Keratinocyte (primary cell): ENCODE data around the gene PIH1D1. TPM values are rescaled to one million over a fixed set of nuclear protein-coding genes. Genes with fewer than 3 reads are reported as not detected.

Experiments
- DNase-seq: peaks from one replicate; pipeline ENCODE4 v3.0.0-alpha.2; 2011; ENCODE audit warnings: low read depth, missing footprints, low spot score
- FAIRE-seq: peaks from 2 replicates; lab custom pipeline; 2011; peaks lifted over from hg19 to GRCh38; lab: Jason Lieb, UNC
- H2AFZ ChIP-seq: 2 replicates; pipeline ENCODE4 v1.6.0; 2012; ENCODE audit warnings: low read length, control low read depth, inconsistent platforms; ENCODE audit not compliant: control insufficient read depth
- H3K27ac ChIP-seq: 2 replicates; pipeline ENCODE4 v1.5.1; 2011; ENCODE audit warnings: low read length; ENCODE audit not compliant: control insufficient read depth, insufficient read depth
- H3K27me3 ChIP-seq: 3 replicates; pipeline ENCODE4 v1.6.0; 2011; ENCODE audit warnings: low read length; ENCODE audit not compliant: control insufficient read depth, insufficient read depth; ENCODE audit errors: extremely low read depth
- H3K36me3 ChIP-seq, 2 experiments: 2 replicates in 1 of 2; 3 replicates in 1 of 2; pipeline ENCODE4 v1.5.1; 2011; ENCODE audit warnings: low read length in 2 of 2, mild to moderate bottlenecking in 1 of 2; ENCODE audit not compliant: control insufficient read depth in 2 of 2, insufficient read depth in 2 of 2; ENCODE audit errors: extremely low read depth in 1 of 2
- H3K4me1 ChIP-seq: 3 replicates; pipeline ENCODE4 v1.5.1; 2011; ENCODE audit warnings: low read length; ENCODE audit not compliant: control insufficient read depth, insufficient read depth; ENCODE audit errors: extremely low read depth
- H3K4me2 ChIP-seq: 3 replicates; pipeline ENCODE4 v1.6.0; 2011; ENCODE audit warnings: low read depth, low read length; ENCODE audit not compliant: control insufficient read depth, insufficient read depth; ENCODE audit errors: extremely low read depth
- H3K4me3 ChIP-seq, 3 experiments: fragments of 200-600 bp in 1 of 3; sonication (generic) in 1 of 3; 2 replicates in 2 of 3; 3 replicates in 1 of 3; pipeline ENCODE4 v1.5.1; 2011 to 2016; ENCODE audit warnings: low read length in 3 of 3, mild to moderate bottlenecking in 3 of 3, control low read depth in 2 of 3, inconsistent platforms in 1 of 3, low read depth in 1 of 3, mixed read lengths in 1 of 3, mixed run types in 1 of 3, moderate library complexity in 1 of 3; ENCODE audit not compliant: control insufficient read depth in 2 of 3, insufficient read depth in 2 of 3; ENCODE audit errors: extremely low read depth in 1 of 3
- H3K79me2 ChIP-seq: 2 replicates; pipeline ENCODE4 v1.6.0; 2012; ENCODE audit warnings: low read length; ENCODE audit not compliant: control insufficient read depth, insufficient read depth
- H3K9ac ChIP-seq: 3 replicates; pipeline ENCODE4 v1.6.0; 2011; ENCODE audit warnings: low read length; ENCODE audit not compliant: control insufficient read depth, insufficient read depth; ENCODE audit errors: extremely low read depth
- H3K9me1 ChIP-seq: 3 replicates; pipeline ENCODE4 v1.6.0; 2011; ENCODE audit warnings: low read length; ENCODE audit not compliant: control insufficient read depth, insufficient read depth; ENCODE audit errors: extremely low read depth
- H3K9me3 ChIP-seq: 2 replicates; pipeline ENCODE4 v1.5.1; 2012; ENCODE audit warnings: low read depth, low read length; ENCODE audit not compliant: control insufficient read depth
- H4K20me1 ChIP-seq: 3 replicates; pipeline ENCODE4 v1.6.0; 2011; ENCODE audit warnings: low read length; ENCODE audit not compliant: control insufficient read depth, insufficient read depth; ENCODE audit errors: extremely low read depth
- EZH2 ChIP-seq: IDR thresholded peaks from one replicate; pipeline ENCODE4 v1.6.1; 2012; ENCODE audit warnings: inconsistent platforms, mild to moderate bottlenecking, low read length, moderate library complexity
- dilution Hi-C: fragments of 300-500 bp; cut with MboI; formaldehyde crosslinking; loops from one replicate; pipeline ENCODE4 v1.7.0; 2020; ENCODE audit warnings: low sequenced_read_pairs; ENCODE audit not compliant: extremely low pct_ligation_motif_present
- polyA plus RNA-seq, 5 experiments: library from polyadenylated mRNA; depleted of rRNA in 3 of 5; stranded (reverse) in 3 of 5; stranded (forward) in 1 of 5; unstranded in 1 of 5; fragments of >200 nt; gene quantifications; 1 replicate in 1 of 5; 2 replicates in 3 of 5; 3 replicates in 1 of 5; pipeline versions ENCODE4 v1.2.1 to v1.2.3, GENCODE V29; 2011 to 2012; ENCODE audit warnings: missing spikeins in 2 of 5, low read depth in 1 of 5, low replicate concordance in 1 of 5
- TF ChIP-seq, protein P1 (sequence below), 3 experiments: IDR thresholded peaks in 1 of 3; conservative IDR thresholded peaks in 1 of 3; optimal IDR thresholded peaks in 1 of 3; 2 replicates in 2 of 3; 3 replicates in 1 of 3; pipeline versions ENCODE3 to v1.5.1; 2011; ENCODE audit warnings: low read length in 3 of 3, mild to moderate bottlenecking in 3 of 3, moderate library complexity in 2 of 3, control low read depth in 1 of 3, inconsistent platforms in 1 of 3; ENCODE audit not compliant: insufficient read depth in 2 of 3; ENCODE audit errors: extremely low read depth in 1 of 3

The PIH1D1 gene
- polyA plus RNA-seq, 1 donor (not counting 4 experiments of a cell fraction or from before 2014, with no cell fraction given): 37.8 TPM

GRCh38 chr19:49475995-49476880, 24.6 kb upstream of the PIH1D1 start:
- H3K4me1 ChIP-seq: peaks cover 4% of the 10 kb centered on the region
- H3K27ac ChIP-seq: no peak overlapping the region
- no peaks in the 10 kb centered on the region for H3K9me1 ChIP-seq
- H3K4me3 ChIP-seq: no peak overlapping the region
- no peaks in the 10 kb centered on the region for H3K9me3 ChIP-seq
- dilution Hi-C loops: no loop called here
- DNase-seq (no peak), FAIRE-seq (no peak)
- H3K79me2 ChIP-seq: no peaks in the 10 kb centered on the region
- TF ChIP-seq, protein P1, sequence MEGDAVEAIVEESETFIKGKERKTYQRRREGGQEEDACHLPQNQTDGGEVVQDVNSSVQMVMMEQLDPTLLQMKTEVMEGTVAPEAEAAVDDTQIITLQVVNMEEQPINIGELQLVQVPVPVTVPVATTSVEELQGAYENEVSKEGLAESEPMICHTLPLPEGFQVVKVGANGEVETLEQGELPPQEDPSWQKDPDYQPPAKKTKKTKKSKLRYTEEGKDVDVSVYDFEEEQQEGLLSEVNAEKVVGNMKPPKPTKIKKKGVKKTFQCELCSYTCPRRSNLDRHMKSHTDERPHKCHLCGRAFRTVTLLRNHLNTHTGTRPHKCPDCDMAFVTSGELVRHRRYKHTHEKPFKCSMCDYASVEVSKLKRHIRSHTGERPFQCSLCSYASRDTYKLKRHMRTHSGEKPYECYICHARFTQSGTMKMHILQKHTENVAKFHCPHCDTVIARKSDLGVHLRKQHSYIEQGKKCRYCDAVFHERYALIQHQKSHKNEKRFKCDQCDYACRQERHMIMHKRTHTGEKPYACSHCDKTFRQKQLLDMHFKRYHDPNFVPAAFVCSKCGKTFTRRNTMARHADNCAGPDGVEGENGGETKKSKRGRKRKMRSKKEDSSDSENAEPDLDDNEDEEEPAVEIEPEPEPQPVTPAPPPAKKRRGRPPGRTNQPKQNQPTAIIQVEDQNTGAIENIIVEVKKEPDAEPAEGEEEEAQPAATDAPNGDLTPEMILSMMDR (optimal IDR thresholded peaks at IDR 0.05 in 1 of 3, IDR thresholded peaks at IDR 0.05 in 1 of 3, conservative IDR thresholded peaks at IDR 0.05 in 1 of 3; ENCODE audit: extremely low read depth in 1 of 3, insufficient read depth in 2 of 3, low read length in 3 of 3): peak; percentile 19 to 30 (median 21)
- TF ChIP-seq EZH2: no peak
- no peaks in the 10 kb centered on the region for H3K36me3 ChIP-seq
- H3K4me2 ChIP-seq: no peak overlapping the region
- no peak overlapping the region for H3K9ac ChIP-seq
- peaks cover 4% of the 10 kb centered on the region for H3K27me3 ChIP-seq
- no peak overlapping the region for H2AFZ ChIP-seq
- no peaks in the 10 kb centered on the region for H4K20me1 ChIP-seq

DNA sequence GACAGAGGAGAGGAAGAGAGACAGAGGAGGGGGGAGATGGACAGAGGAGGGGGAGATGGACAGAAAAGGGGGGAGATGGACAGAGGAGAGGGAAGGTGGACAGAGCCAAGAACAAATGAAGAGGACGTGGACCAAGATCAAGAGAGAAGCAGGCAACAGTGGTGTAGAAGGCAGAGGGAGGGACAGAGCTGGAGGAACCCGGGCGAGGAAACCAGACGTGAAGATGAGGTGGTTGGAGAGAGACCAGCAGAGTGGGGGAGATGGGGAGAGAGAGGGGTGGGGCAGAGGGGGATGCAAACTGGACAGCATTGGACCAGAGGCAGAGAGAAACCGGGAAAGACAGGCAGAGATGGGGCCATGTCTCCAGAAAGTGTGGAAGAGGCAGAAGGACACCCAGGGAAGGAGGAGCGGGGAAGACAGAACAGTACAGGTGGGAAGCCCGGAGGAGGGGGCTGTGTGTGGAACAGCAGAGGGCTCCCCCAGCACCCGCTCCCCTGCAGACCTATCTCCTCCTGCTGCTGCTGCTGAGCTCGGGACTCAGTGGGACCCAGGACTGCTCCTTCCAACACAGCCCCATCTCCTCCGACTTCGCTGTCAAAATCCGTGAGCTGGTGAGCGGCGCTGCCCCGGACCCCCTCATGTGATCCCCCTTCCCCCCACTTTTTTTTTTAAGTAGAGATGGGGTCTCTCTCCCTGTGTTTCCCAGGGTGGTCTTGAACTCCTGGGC, 23.7 kb upstream of the PIH1D1 start:
- DNase-seq: no peak
- H4K20me1 ChIP-seq: no peaks in the 10 kb centered on the region
- no peak overlapping the region for H3K4me2 ChIP-seq
- FAIRE-seq: no peak
- no peak overlapping the region for H3K9ac ChIP-seq
- H3K27ac ChIP-seq: no peak overlapping the region
- H3K9me1 ChIP-seq: no peaks in the 10 kb centered on the region
- TF ChIP-seq, protein P1 (optimal IDR thresholded peaks at IDR 0.05 in 1 of 3, IDR thresholded peaks at IDR 0.05 in 1 of 3, conservative IDR thresholded peaks at IDR 0.05 in 1 of 3; ENCODE audit: extremely low read depth in 1 of 3, insufficient read depth in 2 of 3, low read length in 3 of 3): no peak
- peaks cover 4% of the 10 kb centered on the region for H3K4me1 ChIP-seq
- dilution Hi-C loops: no loop called here
- H3K9me3 ChIP-seq: no peaks in the 10 kb centered on the region
- no peaks in the 10 kb centered on the region for H3K79me2 ChIP-seq
- no peak overlapping the region for H3K4me3 ChIP-seq
- H3K36me3 ChIP-seq: no peaks in the 10 kb centered on the region
- H2AFZ ChIP-seq: no peak overlapping the region
- H3K27me3 ChIP-seq: peaks cover 4% of the 10 kb centered on the region
